ENCODE data around the gene GOLGA7B.
A peak's percentile ranks its signal among the peaks of the same experiment; 100 is the strongest.
"Not testable (repeated sequence)": the region's sequence is repeated elsewhere in the genome, so short reads cannot be mapped to it uniquely, and the experiment has no call there.

GOLGA7B gene

DNA sequence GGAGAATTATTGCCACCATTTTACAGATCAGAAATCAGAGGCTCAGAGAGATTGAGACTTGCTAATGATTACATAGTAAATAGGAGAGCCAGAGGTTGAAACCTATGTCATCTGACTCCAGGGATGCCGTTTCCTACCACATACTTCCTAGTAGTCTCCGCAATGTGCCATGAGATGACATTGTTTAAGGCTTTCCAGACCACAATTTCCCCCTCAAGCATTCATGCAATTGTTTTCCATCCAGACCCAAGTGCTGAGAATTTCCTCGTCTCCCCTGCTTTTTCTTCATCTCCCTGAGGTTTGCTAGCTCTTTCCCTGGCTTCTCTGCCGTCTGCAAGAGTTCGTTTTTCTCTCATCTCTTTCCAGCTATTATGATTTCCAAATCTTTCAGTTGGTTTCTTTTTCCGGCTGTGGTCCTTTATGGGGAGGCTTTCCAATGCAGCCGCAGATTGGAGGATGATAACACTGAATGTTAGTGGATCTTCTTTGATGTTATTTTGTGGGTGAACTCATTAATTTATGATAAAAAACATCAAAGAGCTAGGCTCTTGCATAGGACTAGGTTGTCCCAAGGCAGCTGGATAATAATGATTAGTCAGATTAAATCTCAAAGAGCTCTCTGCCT lies 6.9 kb upstream of the GOLGA7B start:
- DNase-seq (ENCODE audit: low read depth in 1 of 2, low spot score in 1 of 2) = peak in 1 of 2 experiments; percentile 47
- TF ChIP-seq JUND (IDR thresholded peaks at IDR 0.05; ENCODE audit: low read depth) = no peak
- in situ Hi-C loops (cut with HindIII; ENCODE audit: low pct_unique_long_range_greater_than_20kb, low sequenced_read_pairs) = no loop called here

DNA sequence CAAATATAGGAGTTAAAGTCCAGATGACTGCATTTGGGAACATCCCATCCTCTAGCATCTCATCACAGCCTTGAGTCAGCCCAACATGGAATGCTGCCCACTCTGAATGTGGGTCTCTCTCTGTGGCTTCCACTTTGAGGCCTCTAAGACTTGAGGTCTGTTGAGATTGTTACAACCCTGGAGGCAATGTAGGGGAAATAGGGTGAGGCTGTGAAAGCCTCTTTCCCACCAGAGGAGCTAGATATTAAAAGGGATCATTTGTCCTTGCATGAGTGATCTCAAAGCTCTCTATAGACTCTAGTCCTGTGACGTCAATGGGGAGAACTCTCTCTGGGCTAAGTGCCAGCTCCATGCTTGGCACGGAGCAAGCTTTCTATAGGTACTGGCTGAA lies 6.4 kb upstream of the GOLGA7B start:
- TF ChIP-seq JUND (IDR thresholded peaks at IDR 0.05; ENCODE audit: low read depth) = no peak
- peak in 1 of 2 experiments; percentile 59 for DNase-seq (ENCODE audit: low read depth in 1 of 2, low spot score in 1 of 2)
- in situ Hi-C loops (cut with HindIII; ENCODE audit: low pct_unique_long_range_greater_than_20kb, low sequenced_read_pairs) = no loop called here

DNA sequence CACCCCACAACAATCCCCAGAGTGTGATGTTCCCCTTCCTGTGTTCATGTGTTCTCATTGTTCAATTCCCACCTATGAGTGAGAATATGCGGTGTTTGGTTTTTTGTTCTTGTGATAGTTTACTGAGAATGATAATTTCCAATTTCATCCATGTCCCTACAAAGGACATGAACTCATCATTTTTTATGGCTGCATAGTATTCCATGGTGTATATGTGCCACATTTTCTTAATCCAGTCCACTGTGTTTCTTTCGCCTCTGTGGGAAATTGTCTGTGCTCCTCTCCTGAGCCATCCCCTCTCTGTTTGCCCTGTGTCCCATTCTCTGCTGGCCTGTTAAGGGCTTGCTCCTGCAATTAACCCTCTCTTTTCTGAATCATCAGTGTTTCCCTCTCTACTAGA lies 5.7 kb upstream of the GOLGA7B start:
- in situ Hi-C loops (cut with HindIII; ENCODE audit: low pct_unique_long_range_greater_than_20kb, low sequenced_read_pairs) = not testable (repeated sequence)

DNA sequence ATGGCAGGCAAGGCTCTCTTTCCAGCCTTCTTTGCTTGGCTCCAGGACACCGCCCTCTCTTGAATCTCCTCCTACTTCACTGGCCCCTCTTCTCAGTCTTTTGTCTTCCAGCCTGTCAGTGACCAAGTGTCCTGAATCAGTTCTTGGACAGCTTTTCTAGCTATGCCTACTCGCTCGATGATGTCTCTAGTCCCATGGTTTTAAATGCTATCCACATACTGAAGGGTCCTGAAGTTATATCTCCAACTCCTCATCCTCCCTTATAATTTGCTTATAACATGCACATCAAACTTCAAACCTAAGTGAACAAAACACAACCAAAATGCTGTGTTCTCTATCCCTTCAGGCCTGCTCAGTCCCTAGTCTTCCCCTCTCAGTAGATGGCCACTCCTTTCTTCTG lies 5.0 kb upstream of the GOLGA7B start:
- in situ Hi-C loops (cut with HindIII; ENCODE audit: low pct_unique_long_range_greater_than_20kb, low sequenced_read_pairs) = no loop called here
- DNase-seq (ENCODE audit: low read depth in 1 of 2, low spot score in 1 of 2) = no peak
- TF ChIP-seq JUND (IDR thresholded peaks at IDR 0.05; ENCODE audit: low read depth) = no peak

More for the DNA sequence above, 5.7 kb upstream of the GOLGA7B start:
- not testable (repeated sequence) for DNase-seq (ENCODE audit: low read depth in 1 of 2, low spot score in 1 of 2)

DNA sequence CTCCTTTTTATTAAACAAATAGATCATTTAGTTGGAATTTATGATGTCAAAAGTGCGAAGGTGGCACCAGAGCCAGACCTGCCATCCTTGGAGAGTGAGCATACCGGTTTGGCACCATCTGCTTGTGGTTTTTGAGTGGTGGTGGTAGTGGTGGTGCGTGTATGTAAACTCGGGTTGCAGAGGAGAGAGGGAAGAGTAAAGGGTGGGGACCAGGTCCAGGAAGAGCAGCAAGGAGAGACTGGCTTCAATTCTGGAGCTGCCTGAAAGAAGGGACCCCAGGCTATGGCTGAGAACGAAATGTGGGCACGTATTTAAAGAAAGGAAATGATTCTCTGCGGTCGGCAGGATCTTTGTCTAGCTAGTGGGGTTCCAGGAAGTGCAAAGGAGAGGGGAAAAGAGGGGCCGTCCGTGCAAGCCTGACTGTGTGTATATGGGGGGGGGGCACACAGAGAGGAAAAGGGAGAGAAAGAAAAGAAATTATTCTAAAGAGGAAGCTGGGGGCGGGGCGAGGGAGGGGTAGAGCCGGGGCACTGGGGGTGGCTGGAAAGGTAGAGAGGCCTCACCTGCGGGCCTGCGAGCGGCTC lies 448 bp upstream of the GOLGA7B start:
- DNase-seq (ENCODE audit: low read depth in 1 of 2, low spot score in 1 of 2) = peak; percentile 85 to 97
- in situ Hi-C loops (cut with HindIII; ENCODE audit: low pct_unique_long_range_greater_than_20kb, low sequenced_read_pairs) = no loop called here
- no peak for TF ChIP-seq JUND (IDR thresholded peaks at IDR 0.05; ENCODE audit: low read depth)

DNA sequence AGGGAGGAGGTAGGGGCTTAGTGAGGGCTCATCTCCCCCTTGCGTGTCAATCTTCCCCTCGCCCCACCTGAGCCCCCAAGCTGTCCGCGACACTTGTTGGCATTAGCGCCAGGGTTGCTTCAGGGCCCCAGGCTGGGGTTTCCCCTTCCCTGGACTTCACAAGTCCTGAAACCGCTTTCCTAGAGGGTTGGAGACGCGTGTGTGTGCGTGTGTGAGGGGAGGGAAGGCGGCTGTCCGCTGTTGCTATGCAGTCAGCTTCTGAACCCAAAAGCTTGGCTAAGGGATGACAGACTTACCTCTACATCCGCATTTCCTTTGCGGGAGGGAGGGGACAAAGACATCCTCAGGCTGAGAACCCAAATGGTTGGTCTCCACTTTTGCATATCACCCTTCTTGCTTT lies 803 bp downstream of the GOLGA7B start:
- in situ Hi-C loops (cut with HindIII; ENCODE audit: low pct_unique_long_range_greater_than_20kb, low sequenced_read_pairs) = no loop called here
- no peak for TF ChIP-seq JUND (IDR thresholded peaks at IDR 0.05; ENCODE audit: low read depth)
- DNase-seq (ENCODE audit: low read depth in 1 of 2, low spot score in 1 of 2) = no peak

DNA sequence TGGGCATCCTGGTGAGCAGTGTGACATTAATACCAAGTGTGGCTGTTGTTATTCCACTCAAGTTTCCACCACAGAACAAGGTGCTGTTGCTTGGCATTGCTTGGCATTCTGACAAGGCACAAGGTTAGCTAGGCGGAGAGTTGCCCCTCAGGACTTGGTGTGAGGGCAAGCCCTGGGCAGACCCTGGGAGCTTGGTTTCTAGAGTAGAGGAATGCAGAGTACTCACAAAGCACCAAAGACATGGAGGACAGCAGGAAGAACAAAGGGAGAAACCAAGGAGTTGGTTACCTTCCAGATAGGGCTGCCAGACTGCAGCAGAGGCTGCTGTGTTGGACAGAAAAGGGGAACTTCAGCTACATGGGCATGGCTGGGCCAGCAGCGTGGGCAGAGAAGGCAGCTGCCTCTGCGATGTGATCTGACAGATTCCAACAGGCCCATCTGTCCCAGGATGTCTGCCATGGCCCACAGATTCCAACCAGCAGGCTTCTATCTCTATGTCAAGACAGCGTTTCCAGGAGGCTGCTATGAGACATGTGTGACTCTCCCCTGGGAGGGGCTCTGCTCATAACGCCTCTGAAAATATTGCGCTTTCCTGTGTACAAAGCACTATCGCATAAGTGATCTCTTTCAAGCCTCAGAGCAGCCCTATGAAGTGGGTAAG lies 1.8 kb downstream of the GOLGA7B start:
- DNase-seq (ENCODE audit: low read depth in 1 of 2, low spot score in 1 of 2) = no peak
- in situ Hi-C loops (cut with HindIII; ENCODE audit: low pct_unique_long_range_greater_than_20kb, low sequenced_read_pairs) = no loop called here
- no peak for TF ChIP-seq JUND (IDR thresholded peaks at IDR 0.05; ENCODE audit: low read depth)

DNA sequence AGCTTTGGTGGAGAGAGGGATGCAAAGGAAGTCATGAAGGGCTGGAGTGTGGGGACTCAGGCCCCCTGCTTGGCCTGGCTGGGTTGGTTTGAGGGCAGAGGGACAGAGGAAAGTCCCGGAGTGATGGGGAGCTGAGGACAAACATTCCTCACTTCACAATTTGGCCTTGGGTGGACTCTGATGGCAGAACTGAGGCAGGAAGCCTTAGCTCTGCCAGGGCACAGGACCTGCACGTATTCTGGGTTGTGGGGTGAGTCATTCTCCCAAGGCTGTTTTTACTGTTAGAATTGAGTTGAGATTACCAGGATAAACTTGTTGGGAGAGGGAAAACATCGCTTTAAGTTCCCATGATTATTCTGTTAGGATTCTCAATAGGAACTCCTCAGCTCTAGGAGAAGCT lies 2.6 kb downstream of the GOLGA7B start:
- in situ Hi-C loops (cut with HindIII; ENCODE audit: low pct_unique_long_range_greater_than_20kb, low sequenced_read_pairs) = no loop called here
- DNase-seq (ENCODE audit: low read depth in 1 of 2, low spot score in 1 of 2) = no peak
- TF ChIP-seq JUND (IDR thresholded peaks at IDR 0.05; ENCODE audit: low read depth) = no peak

DNA sequence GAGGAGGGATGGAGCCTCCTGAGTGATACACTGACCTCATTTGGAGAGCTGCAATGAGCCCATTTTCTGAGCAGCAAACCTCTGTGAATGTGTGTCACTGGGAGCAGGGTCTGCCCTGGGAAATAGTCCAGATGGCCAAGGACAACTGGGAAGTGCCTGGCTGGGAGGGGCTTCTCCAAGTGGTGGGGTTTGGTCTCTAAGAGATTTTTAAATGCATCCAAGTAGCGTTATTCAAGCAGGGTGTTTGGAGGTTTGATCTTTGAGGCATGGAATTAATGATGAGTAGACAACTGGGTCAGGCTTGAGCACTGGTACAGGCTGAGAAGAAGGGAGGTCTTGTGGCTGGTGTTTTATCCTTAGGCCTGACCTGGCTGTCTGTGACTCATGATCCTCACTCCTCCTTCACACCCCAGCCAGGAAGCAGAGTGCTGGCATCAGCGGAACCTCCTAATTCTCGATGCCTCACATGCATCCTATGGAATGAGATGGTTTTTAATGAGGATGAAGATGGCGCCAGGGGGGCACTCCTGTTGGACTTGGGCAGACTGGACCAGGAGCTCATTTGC lies 3.3 kb downstream of the GOLGA7B start:
- TF ChIP-seq JUND (IDR thresholded peaks at IDR 0.05; ENCODE audit: low read depth) = no peak
- in situ Hi-C loops (cut with HindIII; ENCODE audit: low pct_unique_long_range_greater_than_20kb, low sequenced_read_pairs) = no loop called here
- DNase-seq (ENCODE audit: low read depth in 1 of 2, low spot score in 1 of 2) = no peak

DNA sequence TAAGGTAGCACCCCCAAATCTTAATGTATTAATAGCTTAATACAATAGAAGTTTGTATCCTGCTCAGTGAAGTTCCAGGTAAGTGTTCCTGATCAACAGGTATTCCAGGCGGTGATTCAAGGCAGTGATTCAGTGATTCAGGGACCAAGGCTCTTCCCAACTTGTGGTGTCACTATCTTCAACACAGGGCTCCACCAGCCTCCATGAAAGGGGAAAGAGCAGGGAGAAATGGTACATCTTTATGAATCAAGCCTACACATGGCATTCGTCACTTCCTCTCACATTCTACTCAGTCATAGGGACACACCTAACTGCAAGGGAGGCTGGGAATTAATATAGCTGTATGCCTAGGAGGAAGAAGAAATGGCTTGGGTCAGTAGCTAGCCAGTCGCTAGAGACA lies 5.1 kb downstream of the GOLGA7B start:
- DNase-seq (ENCODE audit: low read depth in 1 of 2, low spot score in 1 of 2) = no peak
- TF ChIP-seq JUND (IDR thresholded peaks at IDR 0.05; ENCODE audit: low read depth) = no peak
- in situ Hi-C loops (cut with HindIII; ENCODE audit: low pct_unique_long_range_greater_than_20kb, low sequenced_read_pairs) = no loop called here

DNA sequence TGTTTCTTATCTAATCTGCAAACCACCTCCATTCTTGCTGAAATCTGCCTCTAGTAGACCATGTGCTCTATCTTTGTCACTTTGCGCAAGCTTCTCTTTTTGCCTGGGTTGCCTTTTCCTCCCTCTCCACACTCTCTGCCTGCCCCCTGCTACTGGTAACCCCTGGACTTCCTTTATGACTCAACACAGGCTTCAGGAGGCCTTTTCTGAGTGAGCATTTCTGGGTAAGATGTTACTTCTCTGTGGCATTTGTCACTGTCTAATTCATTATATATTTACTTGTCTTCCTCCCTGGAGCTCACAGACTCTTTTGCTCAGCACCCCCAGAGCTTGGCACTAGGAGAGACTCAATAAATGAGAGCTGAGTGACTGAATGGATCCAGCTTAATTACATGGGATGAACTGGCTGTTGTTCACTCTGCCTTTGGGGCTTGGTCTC lies 8.4 kb downstream of the GOLGA7B start:
- DNase-seq (ENCODE audit: low read depth in 1 of 2, low spot score in 1 of 2) = no peak
- in situ Hi-C loops (cut with HindIII; ENCODE audit: low pct_unique_long_range_greater_than_20kb, low sequenced_read_pairs) = no loop called here
- no peak for TF ChIP-seq JUND (IDR thresholded peaks at IDR 0.05; ENCODE audit: low read depth)

DNA sequence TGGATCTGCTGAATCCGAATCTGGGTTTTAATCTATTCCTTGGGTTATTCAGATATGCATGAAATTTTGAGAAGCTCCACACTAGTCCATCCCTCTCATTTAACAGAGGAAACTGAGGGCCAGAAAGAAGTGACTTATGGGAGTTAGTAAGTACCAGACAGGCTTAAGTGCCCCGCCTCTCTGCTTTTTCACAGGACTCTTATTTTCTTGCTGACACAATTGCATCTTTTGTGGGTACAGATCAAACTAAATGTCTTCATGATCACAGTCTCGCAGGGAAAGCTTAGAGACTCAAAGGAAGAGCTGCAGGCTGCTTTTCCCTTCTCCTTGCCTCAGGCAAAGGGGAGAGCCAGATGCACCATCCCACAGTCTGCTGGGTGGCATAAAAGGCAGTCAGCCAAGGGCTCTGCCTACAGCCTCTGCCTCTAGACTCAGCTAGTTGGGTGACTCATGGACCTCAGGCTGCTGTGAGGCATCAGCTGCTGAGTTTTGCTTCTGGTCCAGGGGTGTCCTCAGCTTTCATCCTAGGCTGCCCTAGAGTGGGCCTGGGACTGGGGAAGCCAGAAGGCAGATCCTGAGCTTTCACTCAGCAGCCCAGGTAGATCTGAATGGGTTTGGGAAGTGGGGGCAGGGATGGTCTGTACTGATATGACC lies 11.6 kb downstream of the GOLGA7B start:
- in situ Hi-C loops (cut with HindIII; ENCODE audit: low pct_unique_long_range_greater_than_20kb, low sequenced_read_pairs) = no loop called here
- DNase-seq (ENCODE audit: low read depth in 1 of 2, low spot score in 1 of 2) = peak in 1 of 2 experiments; percentile 44
- TF ChIP-seq JUND (IDR thresholded peaks at IDR 0.05; ENCODE audit: low read depth) = no peak

DNA sequence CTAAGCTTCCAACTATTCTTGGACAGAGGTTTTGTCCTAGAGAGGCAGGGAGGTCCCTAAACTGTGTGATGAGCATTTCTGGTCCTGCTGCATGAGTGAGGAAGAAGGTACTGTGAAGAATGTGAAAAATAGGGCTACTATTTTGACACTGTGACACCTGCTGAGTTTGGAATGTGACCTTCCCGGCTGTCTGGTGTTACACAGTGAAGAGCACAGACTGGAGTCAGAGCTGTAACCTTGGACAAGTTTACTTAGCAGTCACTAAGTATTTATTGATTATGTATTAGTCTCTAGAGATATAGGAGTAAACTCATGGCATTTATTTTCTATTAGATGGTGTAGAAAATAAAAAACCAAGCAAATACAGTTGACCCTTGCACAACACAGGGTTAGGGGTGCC lies 12.3 kb downstream of the GOLGA7B start:
- in situ Hi-C loops (cut with HindIII; ENCODE audit: low pct_unique_long_range_greater_than_20kb, low sequenced_read_pairs) = no loop called here
- DNase-seq (ENCODE audit: low read depth in 1 of 2, low spot score in 1 of 2) = peak; percentile 47 to 78
- no peak for TF ChIP-seq JUND (IDR thresholded peaks at IDR 0.05; ENCODE audit: low read depth)

Data from T47D (cell line).